Activated T-cell treated with anti-CD3 and anti-CD28 coated beads, Interleukin-2, amount 50 U/mL, for 72 hours (primary cell): ENCODE results near the gene SPECC1. TPM values are rescaled to one million over a fixed set of nuclear protein-coding genes. Genes with fewer than 3 reads are reported as not detected.
A peak's percentile ranks its signal among the peaks of the same experiment; 100 is the strongest.
"Not testable (repeated sequence)": the region's sequence is repeated elsewhere in the genome, so short reads cannot be mapped to it uniquely, and the experiment has no call there.

Experiments
- ATAC-seq, 2 donors: fragments of 150-1000 bp; cut with Tn5 transposase; replicated peaks in 1 of 2; 2 replicates each; pipeline ENCODE4 v1.10.0; 2021; ENCODE audit warnings: moderate library complexity in 2 of 2, mild to moderate bottlenecking in 1 of 2
- DNase-seq, 2 donors: peaks; one replicate each; pipeline ENCODE4 v3.0.0; 2021 to 2022; ENCODE audit warnings: mixed read lengths in 1 of 2
- H3K27ac Mint-ChIP-seq: one replicate; pipeline ENCODE4 v1.8.0; 2022; ENCODE audit warnings: mild to moderate bottlenecking, moderate library complexity, mixed read lengths
- H3K27me3 Mint-ChIP-seq: one replicate; pipeline ENCODE4 v1.8.0; 2022; ENCODE audit warnings: low read depth, mixed read lengths
- H3K36me3 Mint-ChIP-seq, 2 donors: one replicate each; pipeline ENCODE4 v1.8.0; 2022; ENCODE audit warnings: mixed read lengths in 2 of 2, mild to moderate bottlenecking in 1 of 2; ENCODE audit not compliant: insufficient read depth in 2 of 2
- H3K4me1 Mint-ChIP-seq: one replicate; pipeline ENCODE4 v1.8.0; 2022; ENCODE audit warnings: low read depth, mixed read lengths
- H3K4me3 Mint-ChIP-seq, 2 donors: one replicate each; pipeline ENCODE4 v1.8.0; 2022; ENCODE audit warnings: mild to moderate bottlenecking in 2 of 2, mixed read lengths in 2 of 2, moderate library complexity in 2 of 2
- H3K9me3 Mint-ChIP-seq, 2 donors: one replicate each; pipeline ENCODE4 v1.8.0; 2022; ENCODE audit warnings: mixed read lengths in 2 of 2
- total RNA-seq, 2 donors: library from RNA; stranded (reverse); gene quantifications; one replicate each; pipeline ENCODE4 v1.2.3, GENCODE V29; 2022

The SPECC1 gene
- total RNA-seq, 2 donors from 2014 or later, result 10.3 to 12.9 TPM

GRCh38 chr17:19992803-19993713 is 16.1 kb upstream of the SPECC1 start:
- H3K36me3 Mint-ChIP-seq, result no peaks in the 10 kb centered on the region
- peaks cover 6% of the 10 kb centered on the region for H3K4me1 Mint-ChIP-seq
- H3K9me3 Mint-ChIP-seq, result no peaks in the 10 kb centered on the region
- H3K27ac Mint-ChIP-seq, result no peak overlapping the region
- peaks cover 14% of the 10 kb centered on the region for H3K27me3 Mint-ChIP-seq
- DNase-seq, result peak; percentile 75 to 77
- ATAC-seq, result peak; percentile 98 to 99
- H3K4me3 Mint-ChIP-seq, result peak overlapping the region; percentile 57 to 64

GRCh38 chr17:19996086-19996485 is 13.1 kb upstream of the SPECC1 start:
- H3K4me3 Mint-ChIP-seq, result no peak overlapping the region
- H3K27ac Mint-ChIP-seq, result no peak overlapping the region
- H3K36me3 Mint-ChIP-seq, result no peaks in the 10 kb centered on the region
- no peak for ATAC-seq
- peaks cover 6% of the 10 kb centered on the region for H3K4me1 Mint-ChIP-seq
- H3K9me3 Mint-ChIP-seq, result no peaks in the 10 kb centered on the region
- peaks cover 15% of the 10 kb centered on the region for H3K27me3 Mint-ChIP-seq
- DNase-seq, result no peak

DNA sequence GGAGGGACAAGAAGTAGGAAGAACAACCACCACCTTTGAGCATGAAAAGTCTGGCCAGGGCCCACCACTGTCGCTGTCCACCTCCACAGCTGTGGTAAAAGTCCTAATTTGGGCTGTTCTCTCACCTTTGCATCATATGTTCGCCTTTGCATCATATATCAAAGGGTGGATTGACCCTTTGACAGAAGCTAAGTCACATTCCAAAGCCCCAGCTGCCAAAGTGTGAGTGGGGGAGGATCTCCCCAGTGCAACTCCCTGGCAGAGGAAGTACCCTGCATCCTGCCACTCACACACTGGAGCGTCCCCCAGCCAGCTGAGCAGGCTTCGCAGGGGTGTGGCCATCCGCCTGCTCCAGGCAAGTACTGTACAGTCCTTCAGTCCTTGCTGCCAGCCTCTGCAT is 12.7 kb upstream of the SPECC1 start:
- ATAC-seq, result no peak
- Mint-ChIP-seq H3K27me3 (peaks cover 11% of the 10 kb centered on the region), H3K4me3 (no peak overlapping the region), H3K4me1 (peaks cover 6% of the 10 kb centered on the region), H3K9me3 (no peaks in the 10 kb centered on the region), H3K27ac (no peak overlapping the region), H3K36me3 (no peaks in the 10 kb centered on the region)
- no peak for DNase-seq

- no peaks in the 10 kb centered on the region for H3K36me3 Mint-ChIP-seq
- H3K9me3 Mint-ChIP-seq, result no peaks in the 10 kb centered on the region
- H3K4me3 Mint-ChIP-seq, result peak overlapping the region; percentile 90 to 95
- H3K27ac Mint-ChIP-seq, result peak overlapping the region; percentile 1
- DNase-seq, result peak; percentile 38 to 39
- peak; percentile 52 to 59 for ATAC-seq
- H3K4me1 Mint-ChIP-seq, result peaks cover 17% of the 10 kb centered on the region
- H3K27me3 Mint-ChIP-seq, result peaks cover 58% of the 10 kb centered on the region
These were observed 712 bp upstream of the SPECC1 start for GRCh38 chr17:20008242-20009051.

- no peaks in the 10 kb centered on the region for H3K36me3 Mint-ChIP-seq
- peaks cover 17% of the 10 kb centered on the region for H3K4me1 Mint-ChIP-seq
- H3K9me3 Mint-ChIP-seq, result no peaks in the 10 kb centered on the region
- DNase-seq (no peak), ATAC-seq (no peak)
- H3K4me3 Mint-ChIP-seq, result peak overlapping the region; percentile 90 to 95
- peak overlapping the region; percentile 1 for H3K27ac Mint-ChIP-seq
- H3K27me3 Mint-ChIP-seq, result peaks cover 63% of the 10 kb centered on the region
These were observed 182 bp upstream of the SPECC1 start for GRCh38 chr17:20009052-20009301.

GRCh38 chr17:20010099-20010863 is 1.1 kb downstream of the SPECC1 start:
- Mint-ChIP-seq H3K4me1 (peaks cover 17% of the 10 kb centered on the region), H3K27ac (no peak overlapping the region), H3K36me3 (no peaks in the 10 kb centered on the region), H3K27me3 (peaks cover 65% of the 10 kb centered on the region), H3K9me3 (no peaks in the 10 kb centered on the region), H3K4me3 (peak overlapping the region; percentile 80 to 90)
- DNase-seq (peak; percentile 2 to 7), ATAC-seq (no peak)

- peaks cover 17% of the 10 kb centered on the region for H3K4me1 Mint-ChIP-seq
- ATAC-seq (no peak), DNase-seq (no peak)
- no peaks in the 10 kb centered on the region for H3K36me3 Mint-ChIP-seq
- H3K4me3 Mint-ChIP-seq, result peak overlapping the region; percentile 80 to 90
- H3K27ac Mint-ChIP-seq, result no peak overlapping the region
- H3K27me3 Mint-ChIP-seq, result peaks cover 65% of the 10 kb centered on the region
- no peaks in the 10 kb centered on the region for H3K9me3 Mint-ChIP-seq
These were observed 1.8 kb downstream of the SPECC1 start for GRCh38 chr17:20010936-20011335.

DNA sequence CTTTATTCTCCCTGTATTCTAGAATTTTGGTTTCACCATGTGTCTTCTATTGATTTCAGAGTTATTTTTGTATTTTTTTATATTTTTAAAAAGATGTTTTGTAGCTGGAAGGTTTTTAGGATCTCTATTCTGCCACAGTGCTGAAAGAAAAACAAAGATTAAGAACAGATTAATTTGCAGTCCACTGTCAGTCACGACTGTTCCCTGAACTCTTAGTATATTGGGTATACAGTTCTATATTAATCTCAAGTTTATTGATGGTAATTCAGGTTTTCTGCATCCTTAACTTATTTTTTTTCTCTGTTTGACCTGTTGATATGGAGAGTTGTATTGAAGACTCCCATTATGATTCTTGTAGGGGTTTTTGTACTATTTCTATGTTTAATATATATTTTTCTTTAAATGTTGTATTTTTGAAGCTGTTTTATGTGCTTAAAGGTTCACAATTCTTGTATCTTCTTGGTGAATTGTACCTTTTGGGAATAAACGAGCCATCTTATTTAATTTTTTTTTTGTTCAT is 2.9 kb downstream of the SPECC1 start:
- no peak overlapping the region for H3K4me3 Mint-ChIP-seq
- H3K27me3 Mint-ChIP-seq, result peaks cover 54% of the 10 kb centered on the region
- DNase-seq, result no peak
- H3K9me3 Mint-ChIP-seq, result no peaks in the 10 kb centered on the region
- no peak for ATAC-seq
- H3K36me3 Mint-ChIP-seq, result no peaks in the 10 kb centered on the region
- H3K4me1 Mint-ChIP-seq, result peaks cover 17% of the 10 kb centered on the region
- H3K27ac Mint-ChIP-seq, result no peak overlapping the region

DNA sequence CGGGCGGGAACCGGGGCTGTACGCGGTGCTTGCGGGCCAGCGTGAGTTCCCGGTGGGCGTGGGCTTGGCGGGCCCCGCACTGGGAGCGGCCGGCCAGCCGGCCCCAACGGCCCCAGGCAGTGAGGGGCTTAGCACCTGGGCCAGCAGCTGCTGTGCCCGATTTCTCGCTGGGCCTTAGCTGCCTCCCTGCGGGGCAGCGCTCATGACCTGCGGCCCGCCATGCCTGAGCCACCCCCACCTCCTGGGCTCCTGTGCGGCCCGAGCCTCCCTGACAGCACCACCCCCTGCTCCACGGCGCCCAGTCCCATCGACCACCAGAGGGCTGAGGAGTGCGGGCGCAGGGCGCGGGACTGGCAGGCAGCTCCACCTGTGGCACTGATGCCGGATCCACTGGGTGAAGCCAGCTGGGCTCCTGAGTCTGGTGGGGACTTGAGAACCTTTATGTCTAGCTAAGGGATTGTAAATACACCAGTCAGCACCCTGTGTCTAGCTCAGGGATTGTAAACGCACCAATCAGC is 7.4 kb downstream of the SPECC1 start:
- not testable (repeated sequence) for H3K9me3 Mint-ChIP-seq, H3K27ac Mint-ChIP-seq, DNase-seq, H3K4me1 Mint-ChIP-seq, H3K36me3 Mint-ChIP-seq, ATAC-seq, H3K4me3 Mint-ChIP-seq
- peaks cover 23% of the 10 kb centered on the region for H3K27me3 Mint-ChIP-seq

DNA sequence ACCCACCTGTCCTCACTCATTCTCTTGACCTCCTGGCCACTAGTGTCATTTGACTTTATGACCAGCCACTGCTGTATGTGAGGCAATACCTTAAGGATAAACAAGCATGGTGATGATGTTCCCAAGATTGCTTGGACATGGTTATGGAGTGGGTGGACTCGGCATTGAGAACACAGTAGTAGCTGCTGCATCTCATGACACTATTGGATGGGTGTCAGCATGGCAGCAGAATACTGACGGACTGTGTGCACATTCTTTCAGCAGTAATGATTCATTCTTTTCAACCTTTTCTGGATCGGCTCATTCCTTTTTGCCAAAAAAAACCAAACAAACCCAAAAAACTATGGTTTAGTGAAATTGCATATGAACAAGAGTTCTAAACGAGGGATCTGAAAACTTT is 13.5 kb downstream of the SPECC1 start:
- H3K4me3 Mint-ChIP-seq, result no peak overlapping the region
- no peaks in the 10 kb centered on the region for H3K36me3 Mint-ChIP-seq
- H3K4me1 Mint-ChIP-seq, result no peaks in the 10 kb centered on the region
- ATAC-seq (no peak), DNase-seq (no peak)
- H3K27me3 Mint-ChIP-seq, result peaks cover 6% of the 10 kb centered on the region
- H3K27ac Mint-ChIP-seq, result no peak overlapping the region
- no peaks in the 10 kb centered on the region for H3K9me3 Mint-ChIP-seq

GRCh38 chr17:20026960-20027359 is 17.8 kb downstream of the SPECC1 start:
- no peak for DNase-seq
- Mint-ChIP-seq H3K9me3 (no peaks in the 10 kb centered on the region), H3K27ac (no peak overlapping the region), H3K27me3 (peaks cover 6% of the 10 kb centered on the region), H3K4me1 (no peaks in the 10 kb centered on the region), H3K36me3 (no peaks in the 10 kb centered on the region), H3K4me3 (no peak overlapping the region)
- no peak for ATAC-seq

GRCh38 chr17:20028443-20028842 is 19.3 kb downstream of the SPECC1 start:
- H3K4me1 Mint-ChIP-seq, result peaks cover 6% of the 10 kb centered on the region
- H3K36me3 Mint-ChIP-seq, result no peaks in the 10 kb centered on the region
- H3K27me3 Mint-ChIP-seq, result peaks cover 6% of the 10 kb centered on the region
- no peak overlapping the region for H3K4me3 Mint-ChIP-seq
- H3K27ac Mint-ChIP-seq, result no peak overlapping the region
- H3K9me3 Mint-ChIP-seq, result no peaks in the 10 kb centered on the region
- DNase-seq (no peak), ATAC-seq (no peak)
